IMR-90 (cell line): ENCODE results near the gene ASPRV1. TPM values are rescaled to one million over a fixed set of nuclear protein-coding genes. Genes with fewer than 3 reads are reported as not detected.
A peak's percentile ranks its signal among the peaks of the same experiment; 100 is the strongest.

Experiments used
- ATAC-seq: fragments of 200-7000 bp; cut with Tn5 transposase; 2 replicates; pipeline ENCODE4 v1.9.1; 2020; ENCODE audit warnings: low read depth, mild to moderate bottlenecking, moderate library complexity
- BruUV-seq: library from RNA; stranded (reverse); fragments of 400-500 nt; replicated peaks from 2 replicates; lab custom pipeline; 2021; lab: Mats Ljungman, UMichigan
- CTCF ChIA-PET: fragments of 300-600 bp; formaldehyde crosslinking; extraction: SDS; loops from one replicate; lab custom pipeline; 2021; ENCODE audit warnings: antibody characterized with exemption; lab: Yijun Ruan, JAX
- POLR2A ChIA-PET: fragments of 300-600 bp; sonication (Branson Sonifier 250); formaldehyde crosslinking; loops from one replicate; lab custom pipeline; 2022; ENCODE audit warnings: antibody characterized with exemption; ENCODE audit not compliant: unreplicated experiment; lab: Charles Lee
- DNase-seq: peaks from one replicate; pipeline ENCODE4 v3.0.0; 2013
- H2AFZ ChIP-seq: replicated peaks from 2 replicates; pipeline ENCODE3; 2013; ENCODE audit warnings: low read length, mild to moderate bottlenecking; ENCODE audit not compliant: poor library complexity
- H2AK5ac ChIP-seq: 2 replicates; pipeline ENCODE4 v1.6.1; 2013; ENCODE audit warnings: low read depth, low read length, inconsistent platforms
- H2AK9ac ChIP-seq: replicated peaks from 2 replicates; pipeline ENCODE3; 2013; ENCODE audit warnings: mild to moderate bottlenecking, low read depth, low read length, moderate library complexity; ENCODE audit not compliant: poor library complexity
- H2BK120ac ChIP-seq: 2 replicates; pipeline ENCODE4 v1.6.1; 2013; ENCODE audit warnings: low read depth, low read length, inconsistent platforms
- H2BK15ac ChIP-seq: 3 replicates; pipeline ENCODE4 v1.6.1; 2013; ENCODE audit warnings: low read depth, low read length, inconsistent platforms
- H2BK20ac ChIP-seq: 2 replicates; pipeline ENCODE4 v1.6.1; 2013; ENCODE audit warnings: low read depth, mild to moderate bottlenecking, inconsistent platforms, low read length, moderate library complexity
- H2BK5ac ChIP-seq: 2 replicates; pipeline ENCODE4 v1.6.1; 2013; ENCODE audit warnings: mild to moderate bottlenecking, low read depth, low read length, inconsistent platforms; ENCODE audit not compliant: poor library complexity, severe bottlenecking
- H3K14ac ChIP-seq: replicated peaks from 2 replicates; pipeline ENCODE4 v1.6.1; 2013; ENCODE audit warnings: low read depth, low read length, inconsistent platforms
- H3K18ac ChIP-seq: 2 replicates; pipeline ENCODE4 v1.6.1; 2013; ENCODE audit warnings: low read depth, low read length, control low read depth
- H3K23ac ChIP-seq: 2 replicates; pipeline ENCODE4 v1.6.1; 2013; ENCODE audit warnings: low read depth, low read length, inconsistent platforms
- H3K27ac ChIP-seq: 2 replicates; pipeline ENCODE4 v1.5.1; 2013; ENCODE audit warnings: mild to moderate bottlenecking, control low read depth, low read length; ENCODE audit not compliant: insufficient read depth
- H3K27me3 ChIP-seq: 2 replicates; pipeline ENCODE4 v1.6.1; 2013; ENCODE audit warnings: low read length; ENCODE audit not compliant: control insufficient read depth, insufficient read depth
- H3K36me3 ChIP-seq: 2 replicates; pipeline ENCODE4 v1.6.1; 2013; ENCODE audit warnings: low read length, mixed read lengths; ENCODE audit not compliant: control insufficient read depth, insufficient read depth
- H3K4ac ChIP-seq: 2 replicates; pipeline ENCODE4 v1.6.1; 2013; ENCODE audit warnings: low read depth, low read length, inconsistent platforms
- H3K4me1 ChIP-seq: 2 replicates; pipeline ENCODE4 v1.6.1; 2013; ENCODE audit warnings: low read length, mixed read lengths; ENCODE audit not compliant: control insufficient read depth, insufficient read depth
- H3K4me2 ChIP-seq: 2 replicates; pipeline ENCODE4 v1.6.1; 2013; ENCODE audit warnings: low read depth, mild to moderate bottlenecking, control low read depth, low read length, moderate library complexity
- H3K4me3 ChIP-seq: 2 replicates; pipeline ENCODE4 v1.5.1; 2013; ENCODE audit warnings: low read depth, mild to moderate bottlenecking, control low read depth, low read length, moderate library complexity; ENCODE audit not compliant: insufficient read depth
- H3K56ac ChIP-seq: 2 replicates; pipeline ENCODE4 v1.6.1; 2013; ENCODE audit warnings: low read length, inconsistent platforms; ENCODE audit not compliant: insufficient read depth; ENCODE audit errors: extremely low read depth
- H3K79me1 ChIP-seq, 2 experiments: 2 replicates each; pipeline ENCODE4 v1.6.1; 2013; ENCODE audit warnings: low read length in 2 of 2, inconsistent platforms in 1 of 2, low read depth in 1 of 2
- H3K9ac ChIP-seq: 2 replicates; pipeline ENCODE4 v1.6.1; 2013; ENCODE audit warnings: low read depth, low read length, control low read depth
- H3K9me1 ChIP-seq: 2 replicates; pipeline ENCODE4 v1.6.1; 2013; ENCODE audit warnings: low read length, inconsistent platforms; ENCODE audit not compliant: insufficient read depth
- H3K9me3 ChIP-seq: 2 replicates; pipeline ENCODE4 v1.6.1; 2013; ENCODE audit warnings: low read length; ENCODE audit not compliant: control insufficient read depth, insufficient read depth
- H4K20me1 ChIP-seq: 2 replicates; pipeline ENCODE4 v1.6.1; 2013; ENCODE audit warnings: low read length, inconsistent platforms; ENCODE audit not compliant: insufficient read depth
- H4K5ac ChIP-seq: 2 replicates; pipeline ENCODE4 v1.6.1; 2013; ENCODE audit warnings: mild to moderate bottlenecking, low read depth, low read length, control low read depth
- H4K8ac ChIP-seq, 2 experiments: 2 replicates each; pipeline ENCODE4 v1.6.1; 2013; ENCODE audit warnings: low read depth in 2 of 2, low read length in 2 of 2, control low read depth in 1 of 2, inconsistent platforms in 1 of 2
- H4K91ac ChIP-seq: 2 replicates; pipeline ENCODE4 v1.6.1; 2013; ENCODE audit warnings: low read depth, low read length, inconsistent platforms; ENCODE audit not compliant: insufficient read depth
- BHLHE40 ChIP-seq: fragments of 150-350 bp; IDR thresholded peaks from 2 replicates; pipeline ENCODE4 v1.6.1; 2016; ENCODE audit warnings: mild to moderate bottlenecking, low read depth, low read length
- MAFK ChIP-seq: IDR thresholded peaks from 2 replicates; pipeline ENCODE4 v1.6.1; 2012; ENCODE audit warnings: low read depth, low read length, improper control_type of control experiment
- MXI1 ChIP-seq: IDR thresholded peaks from 2 replicates; pipeline ENCODE4 v1.6.1; 2012; ENCODE audit warnings: low read depth, mild to moderate bottlenecking, low read length, moderate library complexity, borderline replicate concordance
- POLR2A ChIP-seq: IDR thresholded peaks from 2 replicates; pipeline ENCODE4 v1.6.1; 2012; ENCODE audit warnings: mild to moderate bottlenecking, low read depth, low read length
- RCOR1 ChIP-seq: IDR thresholded peaks from 2 replicates; pipeline ENCODE4 v1.6.1; 2012; ENCODE audit warnings: mild to moderate bottlenecking, low read length, improper control_type of control experiment; ENCODE audit not compliant: insufficient replicate concordance
- SMC3 ChIP-seq: fragments of 150-350 bp; IDR thresholded peaks from 2 replicates; pipeline ENCODE4 v1.6.1; 2016; ENCODE audit warnings: low read depth, mild to moderate bottlenecking, antibody characterized with exemption, low read length, moderate library complexity
- WGBS, 2 experiments: methylation state at CpG; one replicate each; pipeline versions ENCODE4 v1.1.5 to v1.1.7; 2013; ENCODE audit warnings: missing lambda C conversion rate in 2 of 2; ENCODE audit not compliant: insufficient read length in 1 of 2; ENCODE audit errors: extremely low coverage in 2 of 2; 5-methylcytosine and 5-hydroxymethylcytosine counted together
- dilution Hi-C: fragments of 300-500 bp; cut with HindIII; formaldehyde crosslinking; loops from one replicate; pipeline ENCODE4 v1.14.3; 2018; ENCODE audit warnings: low sequenced_read_pairs; ENCODE audit not compliant: unreplicated experiment
- in situ Hi-C: fragments of 300-500 bp; cut with MboI; formaldehyde crosslinking; loops from 3 replicates; pipeline ENCODE4 v1.14.3; 2019; ENCODE audit warnings: low sequenced_read_pairs, inconsistent platforms, mixed read lengths
- intact Hi-C: fragments of 100-400 bp; cut with micrococcal nuclease; formaldehyde crosslinking; loops from 2 replicates; pipeline ENCODE4 v1.10.0; 2022
- polyA plus RNA-seq, 3 experiments: library from polyadenylated mRNA; depleted of rRNA; stranded (reverse); fragments of >200 nt; gene quantifications; 2 replicates each; pipeline ENCODE4 v1.2.3, GENCODE V29; 2012; ENCODE audit warnings: low replicate concordance in 1 of 3
- total RNA-seq: library from RNA; depleted of rRNA; stranded (reverse); fragments of >200 nt; gene quantifications from 2 replicates; pipeline ENCODE4 v1.2.3, GENCODE V29; 2012

Gene ASPRV1
- total and polyA plus RNA-seq, 2 of the 4 experiments (the other 2 are of a cell fraction), result 0.14 to 0.18 TPM

DNA sequence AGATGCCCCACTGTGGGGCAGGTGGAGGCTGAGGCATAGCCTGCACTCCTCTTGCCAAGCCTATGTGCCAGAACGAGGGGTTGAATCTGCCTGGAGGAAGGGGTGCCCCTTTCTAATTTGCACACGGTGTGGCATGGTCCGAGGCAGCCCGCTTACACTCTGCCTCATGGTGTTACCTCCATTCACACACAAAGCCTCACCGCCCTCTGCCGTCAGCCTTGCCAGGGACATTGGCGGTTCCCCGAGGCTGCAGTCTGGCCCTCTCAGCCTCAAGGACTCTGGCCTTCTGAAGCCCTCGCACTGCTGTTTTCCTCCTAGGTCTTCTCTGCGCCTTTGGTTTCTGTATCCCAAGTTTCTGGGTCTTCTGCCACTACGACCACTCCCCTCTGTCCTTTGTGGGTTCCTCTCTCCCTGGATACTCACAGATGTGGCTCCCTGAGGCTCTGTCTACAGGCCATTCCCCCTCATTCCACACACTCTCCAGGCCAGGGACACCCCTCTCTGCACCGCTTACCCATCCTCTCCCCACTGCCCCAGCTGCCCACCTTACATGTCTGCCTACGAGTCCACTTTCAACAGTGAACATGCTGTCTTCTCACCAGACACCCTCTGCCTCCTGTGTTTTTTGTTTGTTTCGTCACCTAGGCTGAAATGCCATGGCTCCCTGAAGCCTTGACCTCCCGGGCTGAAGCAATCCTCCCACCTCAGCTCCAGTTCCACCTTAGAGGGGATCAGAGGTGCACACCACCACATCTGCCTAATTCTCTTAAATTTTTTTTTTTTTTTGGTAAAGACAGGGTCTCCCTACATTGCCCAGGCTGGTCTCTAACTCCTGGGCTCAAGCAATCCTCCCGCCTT lies 7.9 kb upstream of the ASPRV1 start:
- Histone ChIP-seq H4K91ac (no peak overlapping the region), H3K4ac (no peak overlapping the region), H3K4me3 (no peak overlapping the region), H3K56ac (no peak overlapping the region), H2BK120ac (no peak overlapping the region), H3K36me3 (no peaks in the 10 kb centered on the region), H3K9me3 (no peaks in the 10 kb centered on the region), H3K27ac (no peak overlapping the region), H3K4me1 (peaks cover 1% of the 10 kb centered on the region; the same call in 1 of the 2 replicates), H4K20me1 (no peaks in the 10 kb centered on the region), H3K23ac (no peak overlapping the region), H2AK9ac (peak overlapping the region; percentile 13), H3K9ac (no peak overlapping the region), H3K18ac (no peak overlapping the region), H4K8ac (no peak overlapping the region), H3K4me2 (no peak overlapping the region), H2BK15ac (no peak overlapping the region), H2BK5ac (no peak overlapping the region), H3K14ac (no peak overlapping the region), H2AFZ (no peak overlapping the region), H3K79me1 (no peaks in the 10 kb centered on the region), H2BK20ac (no peak overlapping the region), H3K9me1 (no peaks in the 10 kb centered on the region), H3K27me3 (peaks cover 6% of the 10 kb centered on the region; the same call in 1 of the 2 replicates), H4K5ac (no peak overlapping the region), H2AK5ac (no peak overlapping the region)
- in situ Hi-C loops (no loop called here), dilution Hi-C loops (no loop called here), intact Hi-C loops (no loop called here)
- TF ChIP-seq BHLHE40 (no peak), SMC3 (no peak), POLR2A (no peak), MXI1 (no peak), MAFK (no peak), RCOR1 (no peak)
- 90% methylated on average over 8 of the region's 16 CpGs; no CpG with 5 or more reads in 1 of the 2 experiments for WGBS, 2 experiments
- ATAC-seq (no peak), DNase-seq (no peak)
- ChIA-PET CTCF (no interaction called here), POLR2A (no interaction called here)
- BruUV-seq, result no TSS peak
